ENCODE measurements around the gene FBXO22. TPM values are rescaled to one million over a fixed set of nuclear protein-coding genes. Genes with fewer than 3 reads are reported as not detected.
"Not testable (repeated sequence)": the region's sequence is repeated elsewhere in the genome, so short reads cannot be mapped to it uniquely, and the experiment has no call there.

Gene FBXO22
- total and polyA plus RNA-seq, 3 donors from 2014 or later = 16.8 to 25.7 (median 23.2) TPM

DNA sequence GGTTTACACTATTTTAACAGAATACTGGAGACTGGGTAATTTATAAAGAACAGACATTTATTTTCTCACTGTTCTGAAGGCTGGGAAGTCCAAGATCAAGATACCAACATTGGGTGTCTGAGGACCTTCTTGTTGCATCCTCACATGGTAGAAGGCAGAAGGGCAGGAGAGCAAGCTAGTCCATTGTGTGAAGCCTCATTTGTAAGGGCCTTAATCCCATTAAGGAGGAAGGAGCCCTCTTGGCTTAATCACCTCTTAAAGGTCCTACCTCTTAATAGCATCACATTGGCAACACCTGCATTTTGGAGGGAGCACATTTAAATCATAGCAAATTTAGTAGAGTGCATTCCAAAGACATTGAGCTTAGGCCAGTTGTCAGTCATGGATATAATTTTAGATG, 34.2 kb upstream of the FBXO22 start:
- DNase-seq = no peak
- TF ChIP-seq POLR2A (IDR thresholded peaks at IDR 0.05) = no peak
- TF ChIP-seq, protein P1, sequence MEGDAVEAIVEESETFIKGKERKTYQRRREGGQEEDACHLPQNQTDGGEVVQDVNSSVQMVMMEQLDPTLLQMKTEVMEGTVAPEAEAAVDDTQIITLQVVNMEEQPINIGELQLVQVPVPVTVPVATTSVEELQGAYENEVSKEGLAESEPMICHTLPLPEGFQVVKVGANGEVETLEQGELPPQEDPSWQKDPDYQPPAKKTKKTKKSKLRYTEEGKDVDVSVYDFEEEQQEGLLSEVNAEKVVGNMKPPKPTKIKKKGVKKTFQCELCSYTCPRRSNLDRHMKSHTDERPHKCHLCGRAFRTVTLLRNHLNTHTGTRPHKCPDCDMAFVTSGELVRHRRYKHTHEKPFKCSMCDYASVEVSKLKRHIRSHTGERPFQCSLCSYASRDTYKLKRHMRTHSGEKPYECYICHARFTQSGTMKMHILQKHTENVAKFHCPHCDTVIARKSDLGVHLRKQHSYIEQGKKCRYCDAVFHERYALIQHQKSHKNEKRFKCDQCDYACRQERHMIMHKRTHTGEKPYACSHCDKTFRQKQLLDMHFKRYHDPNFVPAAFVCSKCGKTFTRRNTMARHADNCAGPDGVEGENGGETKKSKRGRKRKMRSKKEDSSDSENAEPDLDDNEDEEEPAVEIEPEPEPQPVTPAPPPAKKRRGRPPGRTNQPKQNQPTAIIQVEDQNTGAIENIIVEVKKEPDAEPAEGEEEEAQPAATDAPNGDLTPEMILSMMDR (IDR thresholded peaks at IDR 0.05) = no peak

DNA sequence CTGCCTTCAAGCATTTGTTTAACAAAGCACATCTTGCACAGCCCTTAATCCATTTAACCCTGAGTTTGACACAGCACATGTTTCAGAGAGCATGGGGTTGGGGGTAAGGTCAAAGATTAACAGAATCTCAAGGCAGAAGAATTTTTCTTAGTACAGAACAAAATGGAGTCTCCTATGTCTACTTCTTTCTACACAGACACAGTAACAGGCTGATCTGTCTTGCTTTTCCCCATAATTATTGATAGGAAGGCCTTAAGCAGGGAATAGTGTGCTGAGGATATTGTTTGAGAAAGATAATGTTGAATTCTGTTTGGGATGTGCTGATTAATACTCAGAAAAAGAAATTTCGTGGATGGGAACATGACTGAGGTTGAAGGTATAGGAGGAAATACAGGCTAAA, 32.1 kb upstream of the FBXO22 start:
- intact Hi-C loops (cut with DNase I; ENCODE audit: low total_unique reads); H3K9me3 ChIP-seq; H3K27ac ChIP-seq; H3K27me3 ChIP-seq; H3K36me3 ChIP-seq (ENCODE audit: low read depth, missing control alignments); DNase-seq; H3K4me3 ChIP-seq; H3K4me1 ChIP-seq: not testable (repeated sequence)
- 78 to 95% methylated on average over 1 of the region's 1 CpG for WGBS, 2 donors

More for the DNA sequence above, 34.2 kb upstream of the FBXO22 start:
- H3K27me3 ChIP-seq = no peaks in the 10 kb centered on the region
- no peaks in the 10 kb centered on the region for H3K9me3 ChIP-seq
- H3K4me1 ChIP-seq = no peaks in the 10 kb centered on the region
- intact Hi-C loops (cut with DNase I; ENCODE audit: low total_unique reads) = no loop called here
- H3K36me3 ChIP-seq (ENCODE audit: low read depth, missing control alignments) = no peaks in the 10 kb centered on the region
- no peak overlapping the region for H3K4me3 ChIP-seq
- no peak overlapping the region for H3K27ac ChIP-seq

- Histone ChIP-seq H3K27ac (no peak overlapping the region), H3K36me3 (ENCODE audit: low read depth, missing control alignments) (no peaks in the 10 kb centered on the region), H3K4me1 (no peaks in the 10 kb centered on the region), H3K4me3 (no peak overlapping the region), H3K27me3 (no peaks in the 10 kb centered on the region), H3K9me3 (no peaks in the 10 kb centered on the region)
- intact Hi-C loops (cut with DNase I; ENCODE audit: low total_unique reads) = no loop called here
- DNase-seq = no peak
- TF ChIP-seq POLR2A (IDR thresholded peaks at IDR 0.05) = no peak
- TF ChIP-seq, protein P1 (IDR thresholded peaks at IDR 0.05) = no peak
- 85 to 89% methylated on average over 4 of the region's 4 CpGs for WGBS, 2 donors
Measured at GRCh38 chr15:75872403-75872990, 31.2 kb upstream of the FBXO22 start.

- H3K27ac ChIP-seq = no peak overlapping the region
- no peak for TF ChIP-seq POLR2A (IDR thresholded peaks at IDR 0.05)
- TF ChIP-seq, protein P1 (IDR thresholded peaks at IDR 0.05) = no peak
- intact Hi-C loops (cut with DNase I; ENCODE audit: low total_unique reads) = no loop called here
- H3K4me1 ChIP-seq = no peaks in the 10 kb centered on the region
- no peaks in the 10 kb centered on the region for H3K27me3 ChIP-seq
- no peak overlapping the region for H3K4me3 ChIP-seq
- DNase-seq = no peak
- WGBS, 2 donors = 82 to 94% methylated on average over 1 of the region's 1 CpG
- H3K9me3 ChIP-seq = no peaks in the 10 kb centered on the region
- no peaks in the 10 kb centered on the region for H3K36me3 ChIP-seq (ENCODE audit: low read depth, missing control alignments)
Measured at GRCh38 chr15:75884041-75884440, 19.6 kb upstream of the FBXO22 start.

- TF ChIP-seq, protein P1 (IDR thresholded peaks at IDR 0.05) = no peak
- TF ChIP-seq POLR2A (IDR thresholded peaks at IDR 0.05) = no peak
Measured at GRCh38 chr15:75887178-75887577, 16.5 kb upstream of the FBXO22 start.

More at GRCh38 chr15:75887178-75887577, 16.5 kb upstream of the FBXO22 start:
- intact Hi-C loops (cut with DNase I; ENCODE audit: low total_unique reads) = no loop called here
- no peak for DNase-seq
- Histone ChIP-seq H3K27me3 (no peaks in the 10 kb centered on the region), H3K9me3 (no peaks in the 10 kb centered on the region), H3K4me1 (no peaks in the 10 kb centered on the region), H3K27ac (no peak overlapping the region), H3K4me3 (no peak overlapping the region), H3K36me3 (ENCODE audit: low read depth, missing control alignments) (no peaks in the 10 kb centered on the region)
- WGBS, 2 donors = 100% methylated on average over 1 of the region's 1 CpG
